Measurements from ENCODE around the gene INPP4B. TPM values are rescaled to one million over a fixed set of nuclear protein-coding genes. Genes with fewer than 3 reads are reported as not detected.

INPP4B gene
- total RNA-seq, 1 experiment from 2014 or later, result 0.07 TPM

DNA sequence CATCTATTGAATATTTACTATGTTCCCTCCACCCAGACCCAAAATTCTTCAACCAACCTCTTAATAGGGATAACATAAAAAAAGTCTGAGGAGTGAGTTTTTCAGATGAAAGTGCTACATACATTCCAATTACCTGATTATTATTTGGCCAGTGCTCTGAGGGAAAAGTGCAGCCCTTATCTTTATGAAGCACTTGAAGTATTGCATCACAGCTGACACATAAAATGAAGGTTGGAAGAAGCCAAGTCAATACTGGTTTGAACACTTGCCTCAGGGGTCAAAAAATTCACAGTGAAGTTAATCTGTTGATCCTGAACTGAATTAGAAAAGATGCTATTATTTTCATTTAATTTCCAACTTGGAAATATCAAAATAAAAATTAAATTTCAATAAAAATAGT, 498.9 kb downstream of the INPP4B start:
- no peaks in the 10 kb centered on the region for H3K4me1 ChIP-seq (ENCODE audit: insufficient read depth, low read length)
- H4K8ac ChIP-seq (replicated peaks; ENCODE audit: insufficient read length, low read depth, low read length), result no peak overlapping the region
- no peak overlapping the region for H2BK12ac ChIP-seq (ENCODE audit: insufficient read length, low read depth, low read length)
- H3T11ph ChIP-seq (ENCODE audit: low read length), result no peak overlapping the region
- Mint-ChIP-seq H3K27ac (no peak overlapping the region), H3K4me3 (no peak overlapping the region), H3K36me3 (ENCODE audit: insufficient read depth in 1 of 3, low read depth in 3 of 3) (no peaks in the 10 kb centered on the region), H3K9me3 (no peaks in the 10 kb centered on the region), H3K4me1 (no peaks in the 10 kb centered on the region), H3K27me3 (ENCODE audit: low read depth) (no peaks in the 10 kb centered on the region)
- H3K23ac ChIP-seq (ENCODE audit: insufficient read length, low read depth, low read length), result no peak overlapping the region
- no peaks in the 10 kb centered on the region for H3K27me3 ChIP-seq (ENCODE audit: insufficient read depth, low read length)
- no peak overlapping the region for H2BK20ac ChIP-seq (ENCODE audit: low read depth, low read length, poor library complexity, severe bottlenecking)
- H2BK5ac ChIP-seq (ENCODE audit: insufficient read length, low read length), result no peak overlapping the region
- H3K9me3 ChIP-seq (ENCODE audit: control insufficient read depth, low read depth, low read length), result no peaks in the 10 kb centered on the region
- H3K23me2 ChIP-seq (ENCODE audit: insufficient read length, low read depth, low read length, poor library complexity, severe bottlenecking), result no peaks in the 10 kb centered on the region
- no peaks in the 10 kb centered on the region for H3K79me2 ChIP-seq (ENCODE audit: insufficient read depth, low read length)
- H4K20me1 ChIP-seq (ENCODE audit: control insufficient read depth, insufficient read depth, insufficient read length), result no peaks in the 10 kb centered on the region
- no peak overlapping the region for H3K14ac ChIP-seq (ENCODE audit: insufficient read depth, low read length)
- no peak overlapping the region for H3K27ac ChIP-seq (ENCODE audit: insufficient read length, low read depth, low read length)
- no peak overlapping the region for H2BK120ac ChIP-seq (ENCODE audit: low read depth, low read length, poor library complexity, severe bottlenecking)
- H2AFZ ChIP-seq (ENCODE audit: low read length), result no peak overlapping the region
- no peak overlapping the region for H4K5ac ChIP-seq (ENCODE audit: insufficient read length, low read depth, low read length)
- no peaks in the 10 kb centered on the region for H3K79me1 ChIP-seq (ENCODE audit: insufficient read depth, low read depth, low read length, poor library complexity, severe bottlenecking)
- H3K4me2 ChIP-seq (ENCODE audit: insufficient read depth, insufficient read length, low read length), result no peak overlapping the region
- no peak for DNase-seq
- no peak overlapping the region for H3K4ac ChIP-seq (ENCODE audit: low read depth, low read length)
- no peak overlapping the region for H3K18ac ChIP-seq (ENCODE audit: insufficient read length, low read depth, low read length)
- H2BK15ac ChIP-seq (ENCODE audit: low read depth, low read length), result no peak overlapping the region
- no peak overlapping the region for H3K9ac ChIP-seq (ENCODE audit: extremely low read depth, insufficient read length, low read length)
- H4K91ac ChIP-seq (ENCODE audit: insufficient read length, low read depth, low read length), result no peak overlapping the region
- H3K56ac ChIP-seq (ENCODE audit: insufficient read length, low read depth, low read length), result no peak overlapping the region
- TF ChIP-seq, protein P1, sequence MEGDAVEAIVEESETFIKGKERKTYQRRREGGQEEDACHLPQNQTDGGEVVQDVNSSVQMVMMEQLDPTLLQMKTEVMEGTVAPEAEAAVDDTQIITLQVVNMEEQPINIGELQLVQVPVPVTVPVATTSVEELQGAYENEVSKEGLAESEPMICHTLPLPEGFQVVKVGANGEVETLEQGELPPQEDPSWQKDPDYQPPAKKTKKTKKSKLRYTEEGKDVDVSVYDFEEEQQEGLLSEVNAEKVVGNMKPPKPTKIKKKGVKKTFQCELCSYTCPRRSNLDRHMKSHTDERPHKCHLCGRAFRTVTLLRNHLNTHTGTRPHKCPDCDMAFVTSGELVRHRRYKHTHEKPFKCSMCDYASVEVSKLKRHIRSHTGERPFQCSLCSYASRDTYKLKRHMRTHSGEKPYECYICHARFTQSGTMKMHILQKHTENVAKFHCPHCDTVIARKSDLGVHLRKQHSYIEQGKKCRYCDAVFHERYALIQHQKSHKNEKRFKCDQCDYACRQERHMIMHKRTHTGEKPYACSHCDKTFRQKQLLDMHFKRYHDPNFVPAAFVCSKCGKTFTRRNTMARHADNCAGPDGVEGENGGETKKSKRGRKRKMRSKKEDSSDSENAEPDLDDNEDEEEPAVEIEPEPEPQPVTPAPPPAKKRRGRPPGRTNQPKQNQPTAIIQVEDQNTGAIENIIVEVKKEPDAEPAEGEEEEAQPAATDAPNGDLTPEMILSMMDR (conservative IDR thresholded peaks at IDR 0.05), result no peak
- H2AK5ac ChIP-seq (ENCODE audit: insufficient read length, low read length), result no peak overlapping the region

Measured in H9 (cell line).